Upper lobe of left lung (tissue), 6 donors: ENCODE data around the gene VN1R5. TPM values are rescaled to one million over a fixed set of nuclear protein-coding genes. Genes with fewer than 3 reads are reported as not detected.
"Not testable (repeated sequence)": the region's sequence is repeated elsewhere in the genome, so short reads cannot be mapped to it uniquely, and the experiment has no call there.

Experiments
- ATAC-seq, 2 donors: fragments of 200-7000 bp; cut with Tn5 transposase; one replicate each; pipeline ENCODE4 v1.9.1; 2022; ENCODE audit warnings: mild to moderate bottlenecking in 2 of 2, moderate library complexity in 2 of 2; ENCODE audit not compliant: low FRiP score in 2 of 2
- DNase-seq, 2 donors: peaks; one replicate each; pipeline ENCODE4 v3.0.0-alpha.2; 2019 to 2020
- H3K27ac ChIP-seq, 4 donors: fragments of 200-600 bp; sonication (generic); one replicate each; pipeline ENCODE4 v1.5.1; 2016 to 2019
- H3K27me3 ChIP-seq, 4 donors: fragments of 200-600 bp; sonication (generic); one replicate each; pipeline ENCODE4 v1.5.1; 2017 to 2019
- H3K36me3 ChIP-seq, 4 donors: fragments of 200-600 bp; sonication (generic); one replicate each; pipeline ENCODE4 v1.5.1; 2016 to 2019
- H3K4me1 ChIP-seq, 4 donors: fragments of 200-600 bp; sonication (generic); one replicate each; pipeline ENCODE4 v1.5.1; 2018 to 2019
- H3K4me3 ChIP-seq, 4 donors: fragments of 200-600 bp; sonication (generic); one replicate each; pipeline ENCODE4 v1.5.1; 2017 to 2019; ENCODE audit warnings: mild to moderate bottlenecking in 2 of 4, moderate library complexity in 1 of 4
- H3K9me3 ChIP-seq, 4 donors: fragments of 200-600 bp; sonication (generic); one replicate each; pipeline ENCODE4 v1.5.1; 2018 to 2019
- CTCF ChIP-seq, 6 experiments: fragments of 450-650 bp in 4 of 6; fragments of 200-600 bp in 2 of 6; sonication (generic) in 2 of 6; IDR thresholded peaks; one replicate each; pipeline ENCODE4 v1.5.1; 2016 to 2019; ENCODE audit warnings: antibody characterized with exemption in 6 of 6
- EP300 ChIP-seq, 4 donors: sonication (generic); formaldehyde crosslinking; IDR thresholded peaks; one replicate each; pipeline ENCODE4 v1.5.1; 2017; ENCODE audit warnings: antibody characterized with exemption in 4 of 4, control low read depth in 2 of 4
- POLR2A ChIP-seq, 4 donors: fragments of 450-650 bp; IDR thresholded peaks; one replicate each; pipeline ENCODE4 v1.5.1; 2016 to 2017; ENCODE audit warnings: antibody characterized with exemption in 4 of 4, mild to moderate bottlenecking in 2 of 4
- POLR2AphosphoS5 ChIP-seq, 2 donors: sonication (generic); formaldehyde crosslinking; IDR thresholded peaks; one replicate each; pipeline ENCODE4 v1.5.1; 2017; ENCODE audit warnings: antibody characterized with exemption in 2 of 2
- WGBS, 2 donors: methylation state at CpG; one replicate each; pipeline ENCODE4 v1.1.5; 2017 to 2018; 5-methylcytosine and 5-hydroxymethylcytosine counted together
- total RNA-seq, 6 donors: library from RNA; depleted of rRNA in 4 of 6; stranded (reverse); fragments of >200 nt in 4 of 6; gene quantifications; one replicate each; pipeline versions ENCODE4 v1.1.0 to v1.2.1, GENCODE V29; 2016 to 2021
- donor health status: DM: no; HTN: no; CAD: no; lungs with moderate emphysema.
- donor health status: DM: no; HTN: yes; CAD: no; lungs with severe emphysema.

The VN1R5 gene
- total RNA-seq, 6 donors from 2014 or later = not detected

GRCh38 chr1:247281001-247281574 is 25.2 kb downstream of the VN1R5 start:
- Histone ChIP-seq H3K4me1 (no peaks in the 10 kb centered on the region), H3K36me3 (no peaks in the 10 kb centered on the region), H3K4me3 (no peak overlapping the region), H3K9me3 (peaks cover 0 to 2% (median 0%) of the 10 kb centered on the region in 4 donors), H3K27ac (no peak overlapping the region), H3K27me3 (no peaks in the 10 kb centered on the region)
- 56 to 65% methylated on average over 5 of the region's 5 CpGs for WGBS, 2 donors
- no peak for DNase-seq
- ATAC-seq = peak in 1 of 2 donors; percentile 29
- TF ChIP-seq POLR2A (IDR thresholded peaks at IDR 0.05) (no peak), CTCF (IDR thresholded peaks at IDR 0.05) (no peak), POLR2AphosphoS5 (IDR thresholded peaks at IDR 0.05) (no peak), EP300 (IDR thresholded peaks at IDR 0.05) (no peak)

GRCh38 chr1:247286134-247286670 is 30.3 kb downstream of the VN1R5 start:
- TF ChIP-seq CTCF (IDR thresholded peaks at IDR 0.05) (no peak), POLR2A (IDR thresholded peaks at IDR 0.05) (no peak), EP300 (IDR thresholded peaks at IDR 0.05) (no peak), POLR2AphosphoS5 (IDR thresholded peaks at IDR 0.05) (no peak)
- DNase-seq (peak; percentile 6 to 41), ATAC-seq (no peak)

GRCh38 chr1:247287460-247287859 is 31.6 kb downstream of the VN1R5 start:
- Histone ChIP-seq H3K36me3 (no peaks in the 10 kb centered on the region), H3K4me1 (no peaks in the 10 kb centered on the region), H3K27ac (no peak overlapping the region), H3K9me3 (peaks cover 0 to 9% (median 0%) of the 10 kb centered on the region in 4 donors), H3K4me3 (no peak overlapping the region), H3K27me3 (no peaks in the 10 kb centered on the region)
- WGBS, 2 donors = 95 to 96% methylated on average over 14 of the region's 14 CpGs
- DNase-seq (no peak), ATAC-seq (no peak)
- TF ChIP-seq EP300 (IDR thresholded peaks at IDR 0.05) = no peak
- no peak for TF ChIP-seq POLR2AphosphoS5 (IDR thresholded peaks at IDR 0.05)
- TF ChIP-seq POLR2A (IDR thresholded peaks at IDR 0.05) = no peak
- TF ChIP-seq CTCF (IDR thresholded peaks at IDR 0.05) = no peak

More at GRCh38 chr1:247286134-247286670, 30.3 kb downstream of the VN1R5 start:
- Histone ChIP-seq H3K4me1 (no peaks in the 10 kb centered on the region), H3K27ac (no peak overlapping the region), H3K36me3 (no peaks in the 10 kb centered on the region), H3K4me3 (no peak overlapping the region), H3K27me3 (no peaks in the 10 kb centered on the region), H3K9me3 (peaks cover 0 to 9% (median 0%) of the 10 kb centered on the region in 4 donors)
- WGBS, 2 donors = 95 to 97% methylated on average over 22 to 23 of the region's 23 CpGs

GRCh38 chr1:247288341-247288740 is 32.5 kb downstream of the VN1R5 start:
- Histone ChIP-seq H3K9me3 (peaks cover 0 to 9% (median 0%) of the 10 kb centered on the region in 4 donors), H3K27ac (no peak overlapping the region), H3K36me3 (no peaks in the 10 kb centered on the region), H3K27me3 (no peaks in the 10 kb centered on the region), H3K4me3 (no peak overlapping the region), H3K4me1 (no peaks in the 10 kb centered on the region)
- ATAC-seq (no peak), DNase-seq (no peak)
- TF ChIP-seq POLR2A (IDR thresholded peaks at IDR 0.05) (no peak), POLR2AphosphoS5 (IDR thresholded peaks at IDR 0.05) (no peak), EP300 (IDR thresholded peaks at IDR 0.05) (no peak), CTCF (IDR thresholded peaks at IDR 0.05) (no peak)
- 97 to 98% methylated on average over 6 of the region's 6 CpGs for WGBS, 2 donors

- H3K27me3 ChIP-seq, DNase-seq: not testable (repeated sequence)
- 91 to 94% methylated on average over 19 of the region's 19 CpGs for WGBS, 2 donors
These were observed 33.5 kb downstream of the VN1R5 start for GRCh38 chr1:247289274-247289892.

More at GRCh38 chr1:247289274-247289892, 33.5 kb downstream of the VN1R5 start:
- not testable (repeated sequence) for H3K9me3 ChIP-seq, H3K4me1 ChIP-seq, H3K4me3 ChIP-seq, H3K27ac ChIP-seq, ATAC-seq, H3K36me3 ChIP-seq
